ENCODE measurements around the gene CLEC2B.

Gene CLEC2B
- 94.4 to 137 (median 105) reads per million in 3 donors for total RNA-seq

DNA sequence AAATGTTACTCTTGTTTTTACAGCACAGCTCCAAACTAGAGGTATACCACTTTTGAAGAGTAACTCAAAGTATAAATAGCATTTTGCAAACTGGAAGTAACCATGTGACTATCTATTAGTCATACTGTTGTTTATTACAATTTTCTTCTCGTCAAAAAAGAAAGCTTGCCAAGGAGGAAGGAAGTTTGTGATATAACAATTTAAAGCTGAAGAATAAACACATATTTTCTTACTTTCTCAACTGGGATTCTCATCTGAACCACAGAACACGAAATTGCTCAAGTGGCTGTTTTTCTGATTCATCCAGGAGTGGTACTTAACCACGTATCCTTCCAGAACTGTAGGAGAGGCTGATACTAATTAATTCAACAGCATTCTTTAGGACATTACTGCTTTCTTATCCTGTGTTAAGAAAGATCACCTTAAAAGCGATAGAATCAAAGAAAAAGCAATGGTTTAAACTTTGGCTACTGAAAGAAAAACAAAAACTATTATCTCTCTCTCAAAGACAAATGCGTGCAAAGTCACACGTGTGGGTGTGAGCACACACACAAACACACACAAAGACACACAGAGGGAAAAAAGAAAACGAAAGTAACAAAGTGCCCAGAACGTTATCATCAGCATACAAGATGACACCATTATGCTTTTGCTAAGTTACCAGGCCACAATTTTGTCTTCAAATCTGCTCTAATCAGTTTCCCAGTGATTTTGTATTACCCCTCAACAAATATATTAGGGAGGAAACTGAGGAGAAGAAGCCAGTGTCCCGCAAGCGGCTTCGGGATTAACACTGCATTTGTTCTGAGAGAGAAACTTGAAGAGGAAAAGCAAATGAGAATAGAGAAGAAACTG, at the start of gene CLEC2B:
Gene CLEC2B (minus strand): TSS at position 48 of the 855 bp plus-strand sequence.
- no peak for DNase-seq
- H3K36me3 ChIP-seq (ENCODE audit: control insufficient read depth, insufficient read depth, low read length): no peaks in the 10 kb centered on the region
- peak within 1 kb of the TSS; percentile 90 for H3K27ac ChIP-seq (ENCODE audit: insufficient read depth, low read length, poor library complexity, severe bottlenecking)
- H3K4me3 ChIP-seq (ENCODE audit: insufficient read depth, low read depth, low read length, poor library complexity, severe bottlenecking): peak within 1 kb of the TSS; percentile 75
- peaks cover 7% of the 10 kb centered on the region for H3K4me1 ChIP-seq (ENCODE audit: control insufficient read depth, insufficient read depth, low read length, poor library complexity, severe bottlenecking)
- H3K9me3 ChIP-seq (ENCODE audit: control insufficient read depth, low read length): no peaks in the 10 kb centered on the region
- no peaks in the 10 kb centered on the region for H3K27me3 ChIP-seq (replicated peaks; ENCODE audit: control insufficient read depth, insufficient read depth, low read length, poor library complexity, severe bottlenecking)

DNA sequence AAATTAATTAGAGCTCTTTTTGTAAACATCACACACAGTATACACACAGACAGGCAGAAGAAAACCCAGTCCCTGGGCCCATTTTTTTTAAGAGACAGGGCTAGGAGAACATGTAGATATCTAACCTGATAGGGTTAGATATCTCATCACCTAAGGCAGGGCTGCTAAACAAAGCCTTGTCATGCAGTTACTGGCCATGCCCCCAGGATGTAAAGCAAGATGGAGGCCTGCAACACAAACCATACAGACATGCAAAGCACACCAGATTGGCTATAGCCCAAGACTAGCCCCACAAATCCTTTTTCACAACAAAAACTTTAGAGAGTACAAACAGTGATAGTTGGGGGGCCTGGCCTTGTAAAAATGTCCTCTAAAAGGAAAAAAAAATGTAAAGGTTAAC, 42.6 kb upstream of the CLEC2B start:
- Histone ChIP-seq H3K4me3 (ENCODE audit: insufficient read depth, low read depth, low read length, poor library complexity, severe bottlenecking) (no peak overlapping the region), H3K27me3 (replicated peaks; ENCODE audit: control insufficient read depth, insufficient read depth, low read length, poor library complexity, severe bottlenecking) (no peaks in the 10 kb centered on the region), H3K27ac (ENCODE audit: insufficient read depth, low read length, poor library complexity, severe bottlenecking) (no peak overlapping the region), H3K9me3 (ENCODE audit: control insufficient read depth, low read length) (peaks cover 17% of the 10 kb centered on the region), H3K4me1 (ENCODE audit: control insufficient read depth, insufficient read depth, low read length, poor library complexity, severe bottlenecking) (no peaks in the 10 kb centered on the region), H3K36me3 (ENCODE audit: control insufficient read depth, insufficient read depth, low read length) (no peaks in the 10 kb centered on the region)
- no peak for DNase-seq

DNA sequence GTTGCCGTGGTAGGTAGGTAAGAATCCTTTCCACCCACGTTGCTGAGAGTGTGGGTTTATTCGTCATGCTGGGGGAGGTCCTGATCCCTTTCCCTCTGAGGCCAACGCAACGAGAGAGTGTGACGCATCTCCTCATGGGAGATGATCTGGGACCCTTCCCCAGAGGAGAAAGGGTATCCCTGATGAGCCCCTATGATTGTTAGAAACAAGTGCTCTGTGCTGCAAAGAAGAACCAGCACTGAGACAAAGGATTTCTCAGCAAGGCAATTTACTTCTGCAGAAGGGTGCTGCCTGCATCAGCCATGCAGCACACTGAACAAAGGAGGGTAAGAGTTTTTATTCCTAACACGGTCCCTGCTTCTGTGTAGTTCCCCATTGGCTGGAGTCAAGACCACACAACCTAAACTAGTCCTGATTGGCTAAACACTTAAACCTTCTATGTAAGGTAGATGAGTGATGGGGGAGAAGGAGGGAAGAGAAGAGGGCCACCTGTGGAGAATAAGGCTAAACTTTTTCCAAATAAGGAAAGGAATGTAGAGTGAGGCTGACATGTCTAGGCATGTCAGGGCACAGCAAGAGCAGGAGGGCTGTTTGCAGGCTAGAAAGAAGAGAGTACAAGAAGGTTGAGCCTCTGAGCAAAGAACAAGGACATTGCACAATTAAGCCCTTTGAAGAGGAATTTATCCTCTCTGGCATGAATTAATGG, 41.7 kb upstream of the CLEC2B start:
- Histone ChIP-seq H3K4me3 (ENCODE audit: insufficient read depth, low read depth, low read length, poor library complexity, severe bottlenecking) (no peak overlapping the region), H3K27me3 (replicated peaks; ENCODE audit: control insufficient read depth, insufficient read depth, low read length, poor library complexity, severe bottlenecking) (no peaks in the 10 kb centered on the region), H3K9me3 (ENCODE audit: control insufficient read depth, low read length) (peaks cover 17% of the 10 kb centered on the region)

DNA sequence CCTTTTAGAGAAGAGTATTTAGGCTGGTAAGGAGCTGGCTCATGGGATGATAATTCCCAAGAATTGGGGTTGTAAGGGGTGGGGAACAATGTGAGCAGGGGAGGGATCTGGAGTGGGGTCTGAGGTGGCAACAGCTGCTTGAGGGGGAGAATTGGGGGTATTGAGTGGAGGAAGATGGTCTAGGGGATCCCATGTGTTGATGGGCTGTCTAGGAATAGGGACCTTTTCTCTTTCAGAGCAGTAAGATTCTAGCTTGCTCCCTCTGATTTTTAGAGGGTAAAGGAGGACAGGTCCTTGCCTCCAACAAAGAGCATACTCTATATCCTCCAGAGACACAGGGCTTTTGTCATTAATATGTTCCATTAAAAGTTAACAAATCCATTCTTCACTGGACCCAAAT, 40.6 kb upstream of the CLEC2B start:
- Histone ChIP-seq H3K9me3 (ENCODE audit: control insufficient read depth, low read length) (peaks cover 17% of the 10 kb centered on the region), H3K27ac (ENCODE audit: insufficient read depth, low read length, poor library complexity, severe bottlenecking) (no peak overlapping the region), H3K4me1 (ENCODE audit: control insufficient read depth, insufficient read depth, low read length, poor library complexity, severe bottlenecking) (peaks cover 5% of the 10 kb centered on the region), H3K36me3 (ENCODE audit: control insufficient read depth, insufficient read depth, low read length) (no peaks in the 10 kb centered on the region), H3K27me3 (replicated peaks; ENCODE audit: control insufficient read depth, insufficient read depth, low read length, poor library complexity, severe bottlenecking) (no peaks in the 10 kb centered on the region), H3K4me3 (ENCODE audit: insufficient read depth, low read depth, low read length, poor library complexity, severe bottlenecking) (no peak overlapping the region)
- no peak for DNase-seq

More for the DNA sequence above, 41.7 kb upstream of the CLEC2B start:
- peaks cover 5% of the 10 kb centered on the region for H3K4me1 ChIP-seq (ENCODE audit: control insufficient read depth, insufficient read depth, low read length, poor library complexity, severe bottlenecking)
- DNase-seq: no peak
- H3K36me3 ChIP-seq (ENCODE audit: control insufficient read depth, insufficient read depth, low read length): no peaks in the 10 kb centered on the region
- no peak overlapping the region for H3K27ac ChIP-seq (ENCODE audit: insufficient read depth, low read length, poor library complexity, severe bottlenecking)

DNA sequence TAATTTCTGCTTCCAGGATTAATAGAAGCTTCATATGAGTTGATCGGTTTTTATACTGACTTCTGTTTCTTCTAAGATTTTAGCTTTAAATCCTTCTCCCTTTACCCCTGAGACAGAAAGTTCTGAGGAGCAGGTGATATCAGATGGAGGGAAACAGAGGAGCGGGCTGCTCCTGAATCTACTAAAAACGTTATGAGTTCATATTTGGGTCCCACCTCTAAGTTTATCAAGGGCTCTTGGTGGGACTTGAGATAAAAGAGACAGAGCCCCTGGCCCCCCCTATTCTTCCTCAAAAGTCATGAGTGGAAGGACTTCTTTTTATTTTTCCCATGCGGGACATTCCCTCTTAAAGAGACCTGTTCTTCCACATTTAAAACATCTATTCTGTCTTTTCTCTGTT, 39.2 kb upstream of the CLEC2B start:
- H3K4me3 ChIP-seq (ENCODE audit: insufficient read depth, low read depth, low read length, poor library complexity, severe bottlenecking): no peak overlapping the region
- DNase-seq: no peak
- H3K4me1 ChIP-seq (ENCODE audit: control insufficient read depth, insufficient read depth, low read length, poor library complexity, severe bottlenecking): peaks cover 5% of the 10 kb centered on the region
- no peak overlapping the region for H3K27ac ChIP-seq (ENCODE audit: insufficient read depth, low read length, poor library complexity, severe bottlenecking)
- H3K9me3 ChIP-seq (ENCODE audit: control insufficient read depth, low read length): peaks cover 17% of the 10 kb centered on the region
- no peaks in the 10 kb centered on the region for H3K36me3 ChIP-seq (ENCODE audit: control insufficient read depth, insufficient read depth, low read length)
- H3K27me3 ChIP-seq (replicated peaks; ENCODE audit: control insufficient read depth, insufficient read depth, low read length, poor library complexity, severe bottlenecking): no peaks in the 10 kb centered on the region

DNA sequence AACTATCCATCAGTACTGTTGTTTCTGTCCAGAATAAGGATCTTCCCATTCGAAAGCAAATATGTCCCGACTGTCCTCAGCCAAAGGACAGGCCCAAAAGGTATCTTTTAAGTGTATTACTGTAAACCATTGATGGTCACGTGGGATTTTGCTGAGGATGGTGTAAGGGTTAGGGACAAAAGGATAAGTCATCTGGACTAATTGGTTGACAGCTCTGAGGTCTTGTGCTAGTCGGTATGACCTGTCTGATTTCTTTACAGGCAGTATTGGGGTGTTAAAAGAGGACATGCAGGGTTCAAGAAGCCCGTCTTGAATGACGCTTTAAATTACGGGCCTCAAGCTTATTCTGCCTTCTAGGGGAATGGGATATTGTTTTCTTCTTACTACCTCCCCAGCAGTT, 38.6 kb upstream of the CLEC2B start:
- no peaks in the 10 kb centered on the region for H3K27me3 ChIP-seq (replicated peaks; ENCODE audit: control insufficient read depth, insufficient read depth, low read length, poor library complexity, severe bottlenecking)
- peaks cover 5% of the 10 kb centered on the region for H3K4me1 ChIP-seq (ENCODE audit: control insufficient read depth, insufficient read depth, low read length, poor library complexity, severe bottlenecking)
- no peak overlapping the region for H3K27ac ChIP-seq (ENCODE audit: insufficient read depth, low read length, poor library complexity, severe bottlenecking)
- H3K9me3 ChIP-seq (ENCODE audit: control insufficient read depth, low read length): peaks cover 18% of the 10 kb centered on the region
- no peaks in the 10 kb centered on the region for H3K36me3 ChIP-seq (ENCODE audit: control insufficient read depth, insufficient read depth, low read length)
- no peak for DNase-seq
- no peak overlapping the region for H3K4me3 ChIP-seq (ENCODE audit: insufficient read depth, low read depth, low read length, poor library complexity, severe bottlenecking)

DNA sequence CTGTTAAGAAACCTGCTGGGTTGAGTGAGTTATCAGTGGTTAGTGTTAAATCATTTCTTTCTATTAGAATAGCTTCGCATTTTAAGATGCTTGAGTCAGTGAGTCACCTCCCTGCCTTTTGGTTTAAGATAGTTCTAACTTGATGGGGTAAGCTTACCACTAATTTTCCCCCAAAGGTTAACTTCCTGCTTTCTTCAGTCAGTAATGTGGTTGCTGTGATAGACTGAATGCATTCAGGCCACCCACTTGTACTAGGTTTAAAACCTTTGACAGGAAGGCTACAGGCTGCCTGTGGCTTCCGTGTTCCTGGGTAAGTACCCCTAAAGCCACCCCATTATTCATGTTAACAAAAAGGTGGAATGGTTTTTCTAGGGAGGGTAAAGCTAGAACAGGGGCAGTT, 37.7 kb upstream of the CLEC2B start:
- Histone ChIP-seq H3K27ac (ENCODE audit: insufficient read depth, low read length, poor library complexity, severe bottlenecking) (no peak overlapping the region), H3K4me3 (ENCODE audit: insufficient read depth, low read depth, low read length, poor library complexity, severe bottlenecking) (no peak overlapping the region), H3K4me1 (ENCODE audit: control insufficient read depth, insufficient read depth, low read length, poor library complexity, severe bottlenecking) (peaks cover 5% of the 10 kb centered on the region), H3K9me3 (ENCODE audit: control insufficient read depth, low read length) (peaks cover 24% of the 10 kb centered on the region), H3K27me3 (replicated peaks; ENCODE audit: control insufficient read depth, insufficient read depth, low read length, poor library complexity, severe bottlenecking) (no peaks in the 10 kb centered on the region), H3K36me3 (ENCODE audit: control insufficient read depth, insufficient read depth, low read length) (no peaks in the 10 kb centered on the region)
- peak in 2 of 3 donors; percentile 1 to 7 for DNase-seq

DNA sequence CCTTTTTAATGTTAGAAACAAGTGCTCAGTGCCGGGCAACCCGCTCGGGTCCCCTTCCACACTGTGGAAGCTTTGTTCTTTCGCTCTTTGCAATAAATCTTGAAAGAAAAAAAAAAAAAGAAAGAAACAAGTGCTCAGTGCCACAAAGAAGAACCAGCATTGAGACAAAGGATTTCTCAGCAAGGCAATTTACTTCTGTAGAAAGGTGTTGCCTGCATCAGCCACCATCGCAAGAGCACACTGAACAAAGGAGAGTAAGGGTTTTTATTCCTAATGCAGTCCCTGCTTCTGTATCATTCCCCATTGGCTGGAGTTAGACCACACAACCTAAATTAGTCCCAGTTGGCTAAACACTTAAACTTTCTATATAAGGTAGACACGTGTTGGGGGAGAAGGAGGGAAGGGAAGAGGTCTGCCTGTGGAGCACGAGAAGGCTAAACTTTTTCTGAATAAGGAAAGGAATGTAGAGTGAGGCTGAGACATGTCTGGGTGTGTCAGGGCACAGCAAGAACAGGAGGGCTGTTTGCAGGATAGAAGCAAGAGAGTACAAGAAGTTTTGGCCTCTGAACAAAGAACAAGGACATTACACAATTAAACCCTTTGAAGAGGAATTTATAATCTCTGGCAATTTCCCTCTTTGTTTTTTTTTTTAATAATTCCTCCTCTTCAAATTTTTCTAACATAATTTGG, 33.5 kb upstream of the CLEC2B start:
- Histone ChIP-seq H3K9me3 (ENCODE audit: control insufficient read depth, low read length) (peaks cover 7% of the 10 kb centered on the region), H3K36me3 (ENCODE audit: control insufficient read depth, insufficient read depth, low read length) (no peaks in the 10 kb centered on the region), H3K27me3 (replicated peaks; ENCODE audit: control insufficient read depth, insufficient read depth, low read length, poor library complexity, severe bottlenecking) (no peaks in the 10 kb centered on the region), H3K4me1 (ENCODE audit: control insufficient read depth, insufficient read depth, low read length, poor library complexity, severe bottlenecking) (peaks cover 5% of the 10 kb centered on the region), H3K27ac (ENCODE audit: insufficient read depth, low read length, poor library complexity, severe bottlenecking) (no peak overlapping the region), H3K4me3 (ENCODE audit: insufficient read depth, low read depth, low read length, poor library complexity, severe bottlenecking) (no peak overlapping the region)
- DNase-seq: no peak

DNA sequence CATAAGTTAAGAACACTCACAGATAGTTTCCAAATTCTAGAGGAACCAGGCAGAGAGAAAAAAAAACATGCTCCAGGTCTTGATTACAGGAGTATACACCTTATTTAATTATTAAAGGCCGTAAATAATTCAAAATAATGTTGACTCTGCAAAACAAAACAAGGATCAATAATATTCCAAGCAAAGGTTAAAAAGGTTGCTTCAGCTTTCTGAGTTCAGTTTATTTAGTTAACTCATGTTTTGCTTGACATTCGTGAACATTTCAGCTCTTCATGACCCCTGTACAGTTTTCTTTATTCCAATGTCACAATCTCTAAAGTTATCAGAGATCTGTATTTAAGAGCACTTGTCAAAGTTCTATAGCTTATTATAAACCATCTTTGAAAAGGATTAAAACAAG, 31.8 kb upstream of the CLEC2B start:
- no peaks in the 10 kb centered on the region for H3K4me1 ChIP-seq (ENCODE audit: control insufficient read depth, insufficient read depth, low read length, poor library complexity, severe bottlenecking)
- no peak for DNase-seq
- H3K4me3 ChIP-seq (ENCODE audit: insufficient read depth, low read depth, low read length, poor library complexity, severe bottlenecking): no peak overlapping the region
- H3K27ac ChIP-seq (ENCODE audit: insufficient read depth, low read length, poor library complexity, severe bottlenecking): no peak overlapping the region
- H3K27me3 ChIP-seq (replicated peaks; ENCODE audit: control insufficient read depth, insufficient read depth, low read length, poor library complexity, severe bottlenecking): no peaks in the 10 kb centered on the region
- peaks cover 7% of the 10 kb centered on the region for H3K9me3 ChIP-seq (ENCODE audit: control insufficient read depth, low read length)
- H3K36me3 ChIP-seq (ENCODE audit: control insufficient read depth, insufficient read depth, low read length): no peaks in the 10 kb centered on the region

DNA sequence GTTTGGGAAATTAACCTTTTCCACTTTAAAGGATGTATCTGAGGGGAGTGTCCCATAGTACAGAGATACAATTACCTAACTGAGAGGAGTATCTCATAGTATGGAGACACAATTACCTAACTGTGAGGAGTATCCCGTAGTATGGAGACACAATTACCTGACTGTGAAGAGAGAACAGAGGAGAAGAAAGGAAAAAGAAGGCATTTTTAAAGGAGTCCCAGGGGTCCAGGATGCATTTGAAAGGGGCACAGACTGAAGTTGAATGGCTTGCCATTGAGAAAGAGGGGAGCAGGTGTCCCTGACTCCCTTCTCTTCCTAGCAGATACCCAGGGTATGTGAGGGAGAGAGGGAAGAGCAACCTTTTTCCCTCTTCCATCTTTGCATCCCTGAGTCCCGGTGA, 30.1 kb upstream of the CLEC2B start:
- Histone ChIP-seq H3K4me1 (ENCODE audit: control insufficient read depth, insufficient read depth, low read length, poor library complexity, severe bottlenecking) (no peaks in the 10 kb centered on the region), H3K27ac (ENCODE audit: insufficient read depth, low read length, poor library complexity, severe bottlenecking) (no peak overlapping the region), H3K4me3 (ENCODE audit: insufficient read depth, low read depth, low read length, poor library complexity, severe bottlenecking) (no peak overlapping the region), H3K36me3 (ENCODE audit: control insufficient read depth, insufficient read depth, low read length) (no peaks in the 10 kb centered on the region), H3K9me3 (ENCODE audit: control insufficient read depth, low read length) (peaks cover 7% of the 10 kb centered on the region), H3K27me3 (replicated peaks; ENCODE audit: control insufficient read depth, insufficient read depth, low read length, poor library complexity, severe bottlenecking) (no peaks in the 10 kb centered on the region)
- DNase-seq: no peak
